ENCODE data around the gene UPF2. TPM values are rescaled to one million over a fixed set of nuclear protein-coding genes. Genes with fewer than 3 reads are reported as not detected.

Gene UPF2
- polyA plus RNA-seq, 3 donors: 2.7 to 6.7 (median 4.3) TPM

- H3K27me3 ChIP-seq (ENCODE audit: control insufficient read depth in 2 of 2, insufficient read depth in 2 of 2, low read length in 2 of 2): no peaks in the 10 kb centered on the region
- H3K27me3 Mint-ChIP-seq (ENCODE audit: low read depth in 3 of 3): peaks cover 0 to 2% (median 0%) of the 10 kb centered on the region in 3 donors
- peaks cover 60 to 73% of the 10 kb centered on the region in 2 donors for H3K36me3 Mint-ChIP-seq
- WGBS (ENCODE audit: insufficient coverage): 16% methylated on average over 8 of the region's 11 CpGs
- H3K27ac ChIP-seq (ENCODE audit: low read depth in 1 of 2, low read length in 2 of 2): no peak overlapping the region
- intact Hi-C loops (cut with micrococcal nuclease): no loop called here
- DNase-seq: no peak
- H3K79me2 ChIP-seq (ENCODE audit: insufficient read depth, low read length): no peaks in the 10 kb centered on the region
- H3K9me3 Mint-ChIP-seq: no peaks in the 10 kb centered on the region
- H3K36me3 ChIP-seq (replicated peaks in 1 of 2; ENCODE audit: control insufficient read depth in 1 of 2, insufficient read depth in 2 of 2, low read length in 2 of 2): peaks cover 65 to 88% of the 10 kb centered on the region in 2 donors
- peak overlapping the region in 1 of 7 donors; percentile 52 for H3K27ac Mint-ChIP-seq
- no peak overlapping the region for H2AFZ ChIP-seq (ENCODE audit: insufficient read depth, low read depth, low read length, poor library complexity, severe bottlenecking)
- H3K4me1 Mint-ChIP-seq: no peaks in the 10 kb centered on the region
- no peak for TF ChIP-seq CTCF (IDR thresholded peaks at IDR 0.05)
- no peaks in the 10 kb centered on the region for H3K9me3 ChIP-seq (replicated peaks in 1 of 2; ENCODE audit: control insufficient read depth in 1 of 2, insufficient read depth in 1 of 2, low read length in 2 of 2)
- H3K4me3 ChIP-seq (replicated peaks in 1 of 3; ENCODE audit: low read depth in 2 of 3, low read length in 3 of 3): no peak overlapping the region
- H3K4me1 ChIP-seq (ENCODE audit: control insufficient read depth in 1 of 2, insufficient read depth in 2 of 2, low read length in 2 of 2): no peaks in the 10 kb centered on the region
- no peak overlapping the region for H3K4me2 ChIP-seq (replicated peaks; ENCODE audit: extremely low read depth, low read length, poor library complexity, severe bottlenecking)
- no peak overlapping the region for H3K9ac ChIP-seq (ENCODE audit: insufficient read depth, low read length, poor library complexity, severe bottlenecking)
- no peaks in the 10 kb centered on the region for H4K20me1 ChIP-seq (ENCODE audit: insufficient read depth, low read length)
- H3K4me3 Mint-ChIP-seq: no peak overlapping the region
Observed at GRCh38 chr10:11921800-11922392, 120.7 kb downstream of the UPF2 start.

GRCh38 chr10:11919271-11919670 lies 123.3 kb downstream of the UPF2 start:
- Histone ChIP-seq H3K4me1 (ENCODE audit: control insufficient read depth in 1 of 2, insufficient read depth in 2 of 2, low read length in 2 of 2) (no peaks in the 10 kb centered on the region), H2AFZ (ENCODE audit: insufficient read depth, low read depth, low read length, poor library complexity, severe bottlenecking) (no peak overlapping the region), H4K20me1 (ENCODE audit: insufficient read depth, low read length) (no peaks in the 10 kb centered on the region), H3K4me2 (replicated peaks; ENCODE audit: extremely low read depth, low read length, poor library complexity, severe bottlenecking) (no peak overlapping the region), H3K27ac (ENCODE audit: low read depth in 1 of 2, low read length in 2 of 2) (no peak overlapping the region), H3K79me2 (ENCODE audit: insufficient read depth, low read length) (no peaks in the 10 kb centered on the region), H3K9ac (ENCODE audit: insufficient read depth, low read length, poor library complexity, severe bottlenecking) (no peak overlapping the region), H3K9me3 (replicated peaks in 1 of 2; ENCODE audit: control insufficient read depth in 1 of 2, insufficient read depth in 1 of 2, low read length in 2 of 2) (no peaks in the 10 kb centered on the region), H3K36me3 (replicated peaks in 1 of 2; ENCODE audit: control insufficient read depth in 1 of 2, insufficient read depth in 2 of 2, low read length in 2 of 2) (peaks cover 44 to 62% of the 10 kb centered on the region in 2 donors), H3K4me3 (replicated peaks in 1 of 3; ENCODE audit: low read depth in 2 of 3, low read length in 3 of 3) (no peak overlapping the region), H3K27me3 (ENCODE audit: control insufficient read depth in 2 of 2, insufficient read depth in 2 of 2, low read length in 2 of 2) (no peaks in the 10 kb centered on the region)
- DNase-seq: no peak
- Mint-ChIP-seq H3K4me1 (no peaks in the 10 kb centered on the region), H3K27ac (no peak overlapping the region), H3K4me3 (no peak overlapping the region), H3K36me3 (peaks cover 40 to 51% of the 10 kb centered on the region in 2 donors), H3K27me3 (ENCODE audit: low read depth in 3 of 3) (peaks cover 0 to 2% (median 0%) of the 10 kb centered on the region in 3 donors), H3K9me3 (no peaks in the 10 kb centered on the region)
- intact Hi-C loops (cut with micrococcal nuclease): no loop called here
- TF ChIP-seq CTCF (IDR thresholded peaks at IDR 0.05): no peak
- 100% methylated on average over 4 of the region's 7 CpGs for WGBS (ENCODE audit: insufficient coverage)
